SIG-M5 treated with dmso at 0.1 percent for 504 hours (cell line): Measurements from ENCODE around the gene RET.
A peak's percentile ranks its signal among the peaks of the same experiment; 100 is the strongest.

Source experiments
- DNase-seq: peaks from one replicate; lab custom pipeline; 2025; ENCODE audit not compliant: unreplicated experiment; lab: John Stamatoyannopoulos, UW

The RET gene

GRCh38 chr10:43118631-43119415, 42.0 kb downstream of the RET start:
- DNase-seq = no peak

GRCh38 chr10:43119416-43120115, 42.7 kb downstream of the RET start:
- no peak for DNase-seq

- no peak for DNase-seq
Measured at GRCh38 chr10:43120116-43120928, 43.5 kb downstream of the RET start.

- DNase-seq = peak; percentile 89
Measured at GRCh38 chr10:43120929-43121314, 44.1 kb downstream of the RET start.

GRCh38 chr10:43121444-43121843, 44.6 kb downstream of the RET start:
- no peak for DNase-seq

- DNase-seq = no peak
Measured at GRCh38 chr10:43122096-43122495, 45.2 kb downstream of the RET start.

- DNase-seq = no peak
Measured at GRCh38 chr10:43122826-43123225, 46.0 kb downstream of the RET start.

GRCh38 chr10:43123361-43124093, 46.7 kb downstream of the RET start:
- no peak for DNase-seq

GRCh38 chr10:43124094-43124521, 47.2 kb downstream of the RET start:
- DNase-seq = no peak

GRCh38 chr10:43124574-43125273, 47.9 kb downstream of the RET start:
- DNase-seq = no peak

- no peak for DNase-seq
Measured at GRCh38 chr10:43125274-43125845, 48.5 kb downstream of the RET start.

GRCh38 chr10:43125881-43126731, 49.2 kb downstream of the RET start:
- no peak for DNase-seq

GRCh38 chr10:43126759-43127424, 50.0 kb downstream of the RET start:
- DNase-seq = peak; percentile 65

GRCh38 chr10:43127442-43127841, 50.6 kb downstream of the RET start:
- DNase-seq = no peak

- no peak for DNase-seq
Measured at GRCh38 chr10:43128331-43128730, 51.5 kb downstream of the RET start.

- DNase-seq = peak; percentile 90
Measured at GRCh38 chr10:43128958-43129706, 52.3 kb downstream of the RET start.

GRCh38 chr10:43130770-43131171, 53.9 kb downstream of the RET start:
- no peak for DNase-seq

GRCh38 chr10:43131256-43131655, 54.4 kb downstream of the RET start:
- DNase-seq = no peak
